G401.6 (cell line): ENCODE measurements around the gene CTBP2.
"Not testable (repeated sequence)": the region's sequence is repeated elsewhere in the genome, so short reads cannot be mapped to it uniquely, and the experiment has no call there.

Experiments
- FAIRE-seq: peaks from 2 replicates; lab custom pipeline; 2012; peaks lifted over from hg19 to GRCh38; lab: Jason Lieb, UNC

Gene CTBP2

DNA sequence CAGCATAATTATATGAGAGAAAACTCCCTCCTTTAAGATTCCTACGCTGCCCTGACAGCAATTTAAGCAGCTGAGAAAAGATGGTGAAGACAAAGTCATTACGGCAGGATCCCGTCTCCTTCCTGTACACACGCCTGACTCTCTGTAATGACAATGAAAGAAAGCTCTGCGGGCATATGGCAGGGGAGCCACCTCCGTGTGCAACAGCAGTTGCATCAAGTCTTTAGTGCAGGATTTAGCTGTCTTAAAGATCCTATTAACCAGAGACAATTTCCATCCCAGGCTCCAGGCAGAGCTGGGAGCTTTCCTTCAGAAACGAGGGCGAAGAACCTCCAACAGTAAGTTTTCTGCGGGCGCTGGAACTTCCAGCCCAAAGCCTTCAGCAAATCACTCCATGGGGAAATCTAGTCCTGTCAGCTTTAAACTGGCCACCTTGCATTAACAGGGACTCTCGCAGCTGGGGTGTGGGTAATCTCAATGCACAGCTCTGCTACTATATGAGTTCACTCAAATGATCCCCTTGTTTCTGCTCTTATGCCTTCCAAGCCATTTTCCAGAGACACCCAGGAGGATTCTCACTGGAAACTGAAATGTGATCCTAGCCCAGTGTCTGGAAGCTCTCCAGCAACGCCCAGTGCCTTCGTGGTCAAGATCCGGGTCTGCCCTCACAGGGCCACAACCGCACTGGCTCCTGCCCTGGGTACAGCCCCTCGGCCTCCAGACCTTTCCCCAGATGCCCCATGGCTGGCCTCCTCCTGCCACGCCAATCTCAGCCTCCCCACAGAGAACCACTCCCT is 74.9 kb downstream of the CTBP2 start:
- no peak for FAIRE-seq

DNA sequence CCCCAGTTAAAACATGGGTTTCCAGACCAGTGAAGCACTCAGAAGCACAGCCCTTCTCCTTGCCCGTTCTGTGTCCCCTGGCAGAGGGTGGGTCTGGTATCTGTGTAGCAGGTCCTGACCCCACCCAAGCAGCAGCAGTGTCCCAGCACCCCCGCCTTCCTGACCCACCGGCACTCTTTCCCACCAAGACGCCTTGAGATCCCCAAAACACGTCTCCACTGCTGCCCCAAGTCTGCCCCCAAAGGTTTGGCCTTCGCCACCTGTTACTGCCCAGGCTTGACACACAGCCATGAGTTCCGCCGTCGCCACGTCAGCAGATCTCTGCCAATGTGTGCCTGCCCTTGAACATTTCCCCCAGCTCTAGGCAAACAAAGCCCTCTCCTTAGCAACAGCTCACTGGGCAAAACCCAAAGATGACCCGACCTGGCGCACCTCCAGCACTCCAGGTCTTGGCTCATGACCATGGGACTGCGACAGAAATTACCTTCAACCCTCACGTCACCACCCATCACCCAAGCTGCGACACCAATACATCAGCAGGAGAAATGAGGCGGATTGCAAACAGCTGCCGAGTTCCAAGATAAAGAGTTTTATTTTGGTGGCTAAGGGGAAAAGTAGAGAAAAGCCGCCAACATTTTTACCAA is 75.6 kb downstream of the CTBP2 start:
- FAIRE-seq, result no peak

GRCh38 chr10:125084191-125084613 is 76.2 kb downstream of the CTBP2 start:
- FAIRE-seq, result no peak

DNA sequence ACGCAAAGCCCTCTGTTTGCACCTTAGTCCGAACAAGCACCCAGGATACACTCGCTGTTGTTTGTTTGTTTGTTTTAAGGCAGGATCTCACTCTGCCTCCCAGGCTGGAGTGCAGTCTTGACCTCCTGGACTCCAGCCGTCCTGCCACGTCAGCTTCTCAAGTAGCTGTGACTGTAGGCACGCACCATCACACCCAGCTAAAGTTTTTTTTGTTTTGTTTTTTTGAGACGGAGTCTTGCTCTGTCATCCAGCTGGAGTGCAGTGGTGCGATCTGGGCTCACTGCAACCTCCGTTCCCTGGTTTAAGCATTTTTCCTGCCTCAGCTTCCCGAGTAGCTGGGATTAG is 76.8 kb downstream of the CTBP2 start:
- no peak for FAIRE-seq

DNA sequence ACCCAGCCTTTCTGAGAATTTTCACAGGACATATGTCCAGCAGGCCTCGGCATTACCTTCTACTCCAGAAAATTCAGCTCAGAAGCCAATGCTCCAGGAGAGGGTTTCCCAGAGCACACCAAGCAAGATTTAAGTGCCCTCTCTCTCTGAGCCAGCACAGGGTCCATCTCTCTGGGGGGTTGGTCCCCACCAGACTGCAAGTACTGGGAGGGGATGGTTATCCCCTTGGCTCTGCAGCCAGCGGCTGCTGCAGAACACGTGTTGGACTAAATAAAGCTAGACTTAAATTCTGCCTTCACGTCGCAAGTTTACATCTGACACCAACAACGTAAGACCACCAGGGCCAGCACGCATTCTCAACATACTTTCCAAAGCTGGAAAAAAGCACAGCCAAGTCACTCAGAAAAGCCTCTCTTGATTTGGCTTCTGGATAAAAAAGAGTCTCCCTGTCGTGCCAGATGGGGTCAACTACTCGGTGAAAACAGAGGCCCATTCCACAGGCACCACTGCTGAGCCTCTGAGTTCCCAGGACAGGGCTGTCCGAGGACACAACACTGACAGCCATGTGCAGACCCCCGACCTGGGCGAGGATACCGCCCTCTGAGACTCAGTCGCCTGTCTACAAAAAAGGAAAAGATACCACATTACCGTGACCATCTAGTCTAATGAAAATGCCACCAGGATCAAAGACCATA is 77.3 kb downstream of the CTBP2 start:
- no peak for FAIRE-seq

DNA sequence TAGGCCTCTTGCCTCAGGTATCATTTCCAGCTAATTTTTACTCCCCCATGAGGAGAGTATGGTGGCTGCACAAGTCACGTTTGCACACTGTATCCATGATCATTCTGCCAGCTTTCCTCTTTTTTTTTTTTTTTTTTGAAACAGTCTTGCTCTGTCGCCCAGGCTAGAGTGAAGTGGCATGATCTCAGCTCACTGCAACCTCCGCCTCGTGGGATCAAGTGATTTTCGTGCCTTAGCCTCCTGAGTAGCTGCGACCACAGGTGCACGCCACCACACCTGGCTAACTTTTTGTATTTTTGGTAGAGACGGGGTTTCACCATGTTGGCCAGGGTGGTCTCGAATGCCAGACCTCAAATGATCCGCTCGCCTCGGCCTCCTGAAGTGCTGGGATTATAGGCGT is 77.9 kb downstream of the CTBP2 start:
- FAIRE-seq, result not testable (repeated sequence)

DNA sequence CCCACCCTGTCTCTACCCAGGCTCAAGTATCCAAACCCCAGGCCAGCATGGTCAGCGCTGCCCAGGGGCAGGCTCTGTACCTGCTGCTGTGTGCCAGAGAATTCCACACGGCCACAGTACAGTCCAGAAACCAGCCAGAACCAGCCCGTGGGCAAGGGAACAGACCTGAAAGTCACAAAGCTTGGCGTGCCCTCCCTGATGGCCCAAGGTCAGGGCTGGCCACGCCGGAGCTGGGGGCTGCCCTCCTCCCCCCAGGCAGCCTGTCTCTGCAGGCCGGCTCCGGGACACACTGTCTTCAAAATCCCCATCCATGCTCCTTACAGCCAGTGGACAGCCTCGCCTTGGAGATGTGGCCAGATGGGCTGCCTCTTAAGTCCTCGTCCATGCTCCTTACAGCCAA is 78.4 kb downstream of the CTBP2 start:
- no peak for FAIRE-seq

GRCh38 chr10:125080984-125081383 is 79.4 kb downstream of the CTBP2 start:
- no peak for FAIRE-seq

DNA sequence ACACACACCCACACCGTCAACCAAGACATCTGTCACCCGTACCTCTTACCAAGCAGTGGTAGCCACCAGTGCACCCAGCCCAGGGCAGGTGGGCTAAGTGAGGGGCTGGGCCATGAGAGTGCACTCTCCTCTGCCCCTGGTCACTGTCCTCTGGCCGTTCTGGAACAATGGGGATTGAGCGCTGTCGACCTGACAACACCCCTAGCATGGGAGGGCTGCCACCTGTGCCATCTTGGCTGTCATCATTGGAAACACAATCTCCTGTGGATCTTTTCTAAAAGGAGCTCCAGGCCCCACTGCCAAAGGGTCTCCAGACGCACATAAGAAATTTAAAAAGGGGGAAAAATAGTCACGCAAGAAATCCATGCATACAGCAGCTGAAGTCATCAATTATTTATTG is 80.1 kb downstream of the CTBP2 start:
- FAIRE-seq, result no peak

DNA sequence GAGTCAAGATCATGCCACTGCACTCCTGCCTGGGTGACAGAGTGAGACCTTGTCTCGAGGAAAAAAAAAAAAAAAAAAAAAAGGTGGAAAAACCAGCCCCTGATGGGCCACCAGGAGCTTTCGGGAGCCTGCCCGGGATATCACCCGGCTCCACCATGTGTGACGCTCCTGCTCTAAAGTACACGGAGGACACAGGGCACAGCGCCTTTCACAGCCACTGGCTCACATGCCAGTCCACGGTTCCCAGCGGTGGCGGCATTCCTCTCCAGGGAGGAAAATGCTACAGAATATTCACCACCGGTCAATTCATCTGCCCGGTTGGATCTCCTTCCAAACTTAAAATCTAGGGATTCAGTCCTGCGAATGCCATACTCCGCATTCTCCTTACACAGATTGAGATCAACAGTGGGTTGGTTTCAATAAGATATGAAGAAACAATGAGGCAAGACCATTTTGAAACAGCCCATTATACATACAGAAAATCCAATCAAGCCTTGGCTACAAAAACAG is 81.2 kb downstream of the CTBP2 start:
- FAIRE-seq, result no peak

DNA sequence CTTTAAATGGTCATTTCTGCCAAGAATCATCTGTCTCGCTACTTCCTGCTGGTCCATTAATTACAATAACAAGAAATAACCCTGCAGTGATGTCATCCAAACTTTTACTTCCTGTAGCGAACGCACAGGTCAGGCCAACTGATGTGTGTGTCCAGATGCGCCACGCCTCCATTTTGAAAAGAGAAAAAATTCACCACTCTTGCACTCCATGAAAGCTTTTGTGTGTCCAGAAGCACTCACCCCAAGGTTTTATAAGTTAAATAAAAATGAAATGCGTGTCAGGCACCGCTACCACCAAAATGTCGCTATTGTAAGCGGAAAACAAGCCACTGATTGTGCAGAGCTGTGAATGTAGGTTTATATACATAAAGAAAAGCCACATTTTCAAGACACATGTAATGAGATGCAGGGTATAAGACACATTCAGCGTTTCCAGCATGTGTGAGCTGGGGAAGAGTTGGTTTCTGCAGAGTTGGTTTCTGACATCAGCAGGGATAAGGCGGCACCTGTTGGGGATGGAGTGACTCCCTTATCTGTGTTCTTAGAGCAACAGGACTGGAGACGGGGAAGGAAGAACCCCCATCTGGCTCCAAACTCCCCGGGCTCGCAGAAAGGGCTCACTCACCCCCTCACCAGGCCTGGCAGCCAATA is 83.3 kb downstream of the CTBP2 start:
- FAIRE-seq, result no peak

GRCh38 chr10:125076121-125076825 is 84.1 kb downstream of the CTBP2 start:
- no peak for FAIRE-seq

DNA sequence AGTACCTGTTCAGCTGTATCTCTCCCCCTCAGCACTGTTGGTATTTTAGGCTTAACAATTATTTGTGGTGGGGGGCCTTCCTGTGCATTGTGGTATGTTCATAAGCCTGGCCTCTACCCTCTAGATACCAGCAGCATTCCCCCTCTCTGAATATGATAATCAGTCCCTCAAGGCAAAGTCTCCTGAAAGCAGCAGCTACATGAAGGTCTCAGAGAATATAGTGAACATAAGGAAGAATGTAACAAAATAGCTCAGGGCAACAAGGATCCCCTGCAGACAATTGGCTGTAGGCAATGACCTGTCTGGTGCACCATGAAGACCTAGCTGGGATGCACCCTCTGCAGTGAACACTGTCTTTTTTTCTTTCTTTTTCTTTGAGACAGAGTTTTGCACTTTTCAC is 86.4 kb downstream of the CTBP2 start:
- no peak for FAIRE-seq

GRCh38 chr10:125072794-125073193 is 87.6 kb downstream of the CTBP2 start:
- no peak for FAIRE-seq

- no peak for FAIRE-seq
These were observed 89.4 kb downstream of the CTBP2 start for GRCh38 chr10:125071008-125071407.

GRCh38 chr10:125068406-125068805 is 92.0 kb downstream of the CTBP2 start:
- FAIRE-seq, result no peak

GRCh38 chr10:125067764-125068163 is 92.6 kb downstream of the CTBP2 start:
- no peak for FAIRE-seq

GRCh38 chr10:125066764-125067450 is 93.5 kb downstream of the CTBP2 start:
- no peak for FAIRE-seq

DNA sequence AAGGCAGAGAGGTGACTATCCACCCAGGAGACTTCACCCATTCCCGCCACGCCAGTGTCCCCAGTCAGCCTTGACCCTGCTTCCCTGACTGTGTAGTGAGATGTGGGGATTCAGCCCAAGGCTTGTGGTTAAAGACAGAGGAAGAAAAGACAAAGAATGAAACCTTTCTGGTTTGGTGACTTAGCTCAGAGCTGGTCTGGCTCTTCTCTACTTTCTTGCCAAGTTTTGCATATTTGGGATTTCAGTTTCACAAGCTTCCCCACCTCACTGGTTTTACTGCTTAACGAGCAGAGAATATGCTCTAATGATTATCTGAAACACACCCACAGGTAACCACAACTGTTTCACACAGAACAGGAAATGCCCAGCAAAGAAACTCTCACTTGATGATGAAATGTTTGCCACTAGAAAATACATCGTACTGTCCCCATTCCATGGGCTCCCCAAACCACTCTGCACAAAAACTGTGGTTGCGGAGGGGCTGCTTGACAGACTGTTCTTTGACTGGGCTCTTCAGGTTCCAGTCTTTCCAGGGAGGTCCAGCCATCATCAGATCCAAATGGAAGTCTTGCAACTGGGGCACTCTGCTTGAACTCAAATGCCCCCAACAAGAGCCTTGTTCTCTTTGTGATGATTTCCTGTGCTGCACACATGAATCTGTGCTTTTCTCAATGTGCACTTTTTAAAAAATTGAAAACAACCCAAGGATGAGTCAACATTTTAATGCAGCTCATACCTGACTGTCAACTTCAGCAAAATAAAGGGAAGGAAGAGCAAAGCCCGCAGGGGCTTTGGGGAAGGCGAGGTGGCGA is 95.5 kb downstream of the CTBP2 start:
- no peak for FAIRE-seq

DNA sequence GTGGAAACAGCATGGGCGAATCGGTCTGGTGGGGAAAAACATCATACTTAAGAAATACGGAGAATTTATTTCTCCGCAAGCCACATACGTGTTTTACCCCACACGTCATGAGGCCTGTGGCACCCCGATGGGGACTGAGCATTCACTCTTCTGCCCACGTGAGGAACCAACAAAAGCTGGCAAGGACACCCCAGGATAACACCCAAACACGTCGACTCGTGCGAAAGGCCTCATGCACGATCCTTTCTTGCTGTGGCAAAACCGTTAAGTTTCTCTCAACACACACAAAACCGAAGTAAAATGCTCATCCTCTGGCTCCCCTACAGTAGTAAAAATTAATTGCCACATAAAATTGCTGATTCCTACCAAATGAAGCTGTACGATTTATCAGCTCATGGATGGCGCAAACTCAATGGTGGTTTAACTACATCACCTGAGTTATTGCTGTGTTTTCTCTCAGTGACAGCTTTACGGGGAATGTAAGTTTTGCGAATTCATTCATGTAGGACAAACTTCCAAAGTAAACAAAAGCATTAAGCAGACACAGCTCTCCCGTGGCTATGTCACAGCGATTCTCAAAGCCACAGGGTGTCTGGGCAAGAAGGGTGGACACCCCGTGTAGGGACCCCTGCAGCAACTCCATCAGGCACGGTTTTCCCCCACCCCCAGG is 97.0 kb downstream of the CTBP2 start:
- no peak for FAIRE-seq
